Tibial nerve (tissue), 3 donors: ENCODE measurements around the gene RASL10A.
A peak's percentile ranks its signal among the peaks of the same experiment; 100 is the strongest.

Experiments used
- POLR2A ChIP-seq, 2 donors: fragments of 450-650 bp; IDR thresholded peaks; one replicate each; pipeline ENCODE4 v1.6.1; 2017; ENCODE audit warnings: antibody characterized with exemption in 2 of 2, mild to moderate bottlenecking in 2 of 2, moderate library complexity in 2 of 2
- TF ChIP-seq, protein P1 (sequence below), 5 experiments: fragments of 200-600 bp in 3 of 5; fragments of 450-650 bp in 2 of 5; sonication (generic) in 3 of 5; IDR thresholded peaks; one replicate each; pipeline ENCODE4 v1.5.1; 2016 to 2019; ENCODE audit warnings: antibody characterized with exemption in 5 of 5, mild to moderate bottlenecking in 3 of 5, moderate library complexity in 2 of 5

DNA sequence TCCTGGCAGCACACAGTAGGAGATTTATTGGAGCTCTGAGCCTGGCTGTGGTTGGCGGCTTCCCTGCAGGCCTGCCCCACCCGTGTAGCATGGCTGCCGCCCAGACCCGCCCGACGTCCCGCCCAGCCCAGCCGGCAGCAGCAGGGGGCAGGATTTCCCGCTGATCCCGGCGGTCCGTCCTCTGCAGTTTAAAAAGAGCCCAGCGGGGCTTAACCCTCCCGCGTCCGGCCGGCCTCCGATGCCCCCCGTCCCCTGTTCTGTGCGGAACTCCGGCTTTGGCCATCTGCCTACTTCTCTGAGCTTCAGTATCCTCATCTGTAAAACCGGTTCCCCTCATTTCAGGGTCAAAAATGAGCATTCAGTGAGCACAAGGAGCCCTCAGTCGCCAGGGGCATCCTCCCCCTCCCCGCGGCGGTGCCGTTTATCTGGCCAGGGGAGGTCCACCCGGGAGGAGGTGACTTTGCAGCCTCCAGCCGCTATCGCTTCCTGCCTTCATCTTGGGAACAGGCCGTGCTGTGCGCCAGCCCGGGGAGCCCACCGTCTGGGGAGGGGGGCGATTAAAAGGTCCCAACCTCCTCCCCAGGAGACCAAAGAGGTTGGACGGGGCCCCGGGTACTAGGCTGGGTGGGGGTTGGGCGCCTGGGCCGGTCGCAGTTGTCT is 9.2 kb downstream of the RASL10A start, which contains the start of gene GAS2L1:
- TF ChIP-seq, protein P1, sequence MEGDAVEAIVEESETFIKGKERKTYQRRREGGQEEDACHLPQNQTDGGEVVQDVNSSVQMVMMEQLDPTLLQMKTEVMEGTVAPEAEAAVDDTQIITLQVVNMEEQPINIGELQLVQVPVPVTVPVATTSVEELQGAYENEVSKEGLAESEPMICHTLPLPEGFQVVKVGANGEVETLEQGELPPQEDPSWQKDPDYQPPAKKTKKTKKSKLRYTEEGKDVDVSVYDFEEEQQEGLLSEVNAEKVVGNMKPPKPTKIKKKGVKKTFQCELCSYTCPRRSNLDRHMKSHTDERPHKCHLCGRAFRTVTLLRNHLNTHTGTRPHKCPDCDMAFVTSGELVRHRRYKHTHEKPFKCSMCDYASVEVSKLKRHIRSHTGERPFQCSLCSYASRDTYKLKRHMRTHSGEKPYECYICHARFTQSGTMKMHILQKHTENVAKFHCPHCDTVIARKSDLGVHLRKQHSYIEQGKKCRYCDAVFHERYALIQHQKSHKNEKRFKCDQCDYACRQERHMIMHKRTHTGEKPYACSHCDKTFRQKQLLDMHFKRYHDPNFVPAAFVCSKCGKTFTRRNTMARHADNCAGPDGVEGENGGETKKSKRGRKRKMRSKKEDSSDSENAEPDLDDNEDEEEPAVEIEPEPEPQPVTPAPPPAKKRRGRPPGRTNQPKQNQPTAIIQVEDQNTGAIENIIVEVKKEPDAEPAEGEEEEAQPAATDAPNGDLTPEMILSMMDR (IDR thresholded peaks at IDR 0.05): peak; percentile 67 to 89 (median 74)
- no peak for TF ChIP-seq POLR2A (IDR thresholded peaks at IDR 0.05)
